Hematopoietic multipotent progenitor cell treated with erythropoietin and hydrocortisone succinate and interleukin-3 and kit ligand, for 4 days (in vitro differentiated cells): ENCODE measurements around the gene ZNF830.
"Not testable (repeated sequence)": the region's sequence is repeated elsewhere in the genome, so short reads cannot be mapped to it uniquely, and the experiment has no call there.

ENCODE experiments used
- DNase-seq: peaks from one replicate; pipeline ENCODE4 v3.0.0-alpha.2; 2015

ZNF830 gene

GRCh38 chr17:34961093-34961911 lies at the start of gene ZNF830, which contains the start of gene CCT6B:
ZNF830 (plus strand) TSS chr17:34961540; CDS start chr17:34961567, 27 bp downstream.
CCT6B (minus strand) TSS chr17:34961460; CDS start chr17:34961393, 67 bp downstream.
- peak; percentile 98 for DNase-seq

- DNase-seq, result no peak
Measured at GRCh38 chr17:34913001-34913400, 48.3 kb upstream of the ZNF830 start.

- DNase-seq, result no peak
Measured at GRCh38 chr17:34916120-34916519, 45.2 kb upstream of the ZNF830 start.

GRCh38 chr17:34917381-34917780 lies 44.0 kb upstream of the ZNF830 start:
- no peak for DNase-seq

- DNase-seq, result no peak
Measured at GRCh38 chr17:34920676-34921075, 40.7 kb upstream of the ZNF830 start.

GRCh38 chr17:34926661-34927060 lies 34.7 kb upstream of the ZNF830 start:
- DNase-seq, result no peak

GRCh38 chr17:34930283-34930682 lies 31.1 kb upstream of the ZNF830 start:
- peak; percentile 31 for DNase-seq

- DNase-seq, result not testable (repeated sequence)
Measured at GRCh38 chr17:34950780-34951179, 10.6 kb upstream of the ZNF830 start.

GRCh38 chr17:34958438-34958837 lies 2.9 kb upstream of the ZNF830 start:
- no peak for DNase-seq

- DNase-seq, result no peak
Measured at GRCh38 chr17:34974179-34974578, 12.8 kb downstream of the ZNF830 start.

GRCh38 chr17:34974794-34975785 lies 13.8 kb downstream of the ZNF830 start:
- no peak for DNase-seq

- DNase-seq, result no peak
Measured at GRCh38 chr17:34979153-34979552, 17.8 kb downstream of the ZNF830 start.

- DNase-seq, result no peak
Measured at GRCh38 chr17:34979650-34980352, 18.5 kb downstream of the ZNF830 start.

GRCh38 chr17:34980353-34980680 lies 19.0 kb downstream of the ZNF830 start, which contains the start of gene LIG3:
LIG3 (plus strand) TSS chr17:34980512; CDS start chr17:34983006, 2,494 bp downstream.
- peak; percentile 97 for DNase-seq

GRCh38 chr17:34980681-34981537 lies 19.6 kb downstream of the ZNF830 start:
- peak; percentile 95 for DNase-seq

GRCh38 chr17:34981538-34982241 lies 20.4 kb downstream of the ZNF830 start:
- peak; percentile 89 for DNase-seq

GRCh38 chr17:34987232-34987631 lies 25.9 kb downstream of the ZNF830 start:
- no peak for DNase-seq

GRCh38 chr17:34988644-34989043 lies 27.3 kb downstream of the ZNF830 start:
- DNase-seq, result peak; percentile 81

GRCh38 chr17:34989473-34989872 lies 28.1 kb downstream of the ZNF830 start:
- no peak for DNase-seq

- DNase-seq, result peak; percentile 72
Measured at GRCh38 chr17:34990921-34991365, 29.6 kb downstream of the ZNF830 start.

GRCh38 chr17:34991606-34992005 lies 30.3 kb downstream of the ZNF830 start:
- no peak for DNase-seq
